NCI-H82 (cell line): Measurements from ENCODE around the gene ECHS1.

Experiments
- DNase-seq: peaks from one replicate; lab custom pipeline; 2025; lab: John Stamatoyannopoulos, UW

The ECHS1 gene

GRCh38 chr10:133341983-133342382, 31.2 kb downstream of the ECHS1 start:
- no peak for DNase-seq

- no peak for DNase-seq
Measured at GRCh38 chr10:133339708-133340380, 33.3 kb downstream of the ECHS1 start.

DNA sequence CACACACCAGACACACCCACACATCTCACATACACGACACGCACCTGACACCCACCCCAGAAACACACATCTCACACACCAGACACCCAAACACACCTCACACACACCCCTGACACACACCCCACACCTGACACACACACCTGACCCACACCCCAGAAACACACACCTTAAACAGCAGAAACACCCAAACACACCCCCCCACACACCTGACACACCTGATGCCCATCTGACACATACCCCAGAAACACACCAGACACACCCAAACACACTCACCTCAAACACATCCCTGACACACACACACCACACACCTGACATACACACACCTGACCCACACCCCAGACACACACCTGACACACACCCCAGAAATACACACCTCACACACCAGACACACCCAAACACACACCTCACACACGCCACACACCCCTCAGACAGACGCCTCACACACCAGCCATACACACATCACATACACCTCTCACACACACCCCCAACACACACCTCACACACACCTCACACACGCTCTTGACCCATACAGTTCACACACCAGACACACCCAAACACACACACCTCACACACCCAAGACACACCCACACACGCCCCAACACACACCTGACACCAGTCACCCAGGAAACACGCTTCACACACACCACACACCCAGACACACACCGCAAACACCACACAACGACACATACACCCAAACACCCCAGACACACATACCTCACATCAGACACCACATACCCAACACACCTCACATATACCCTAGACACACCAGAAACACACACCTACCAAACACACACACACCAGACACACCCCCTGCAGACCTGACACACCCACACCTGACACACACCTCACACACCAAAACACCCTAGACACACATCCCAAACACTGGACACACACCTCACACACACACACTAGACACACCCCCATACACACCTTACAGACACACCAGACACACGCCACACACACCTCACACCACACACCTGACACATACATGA, 34.8 kb downstream of the ECHS1 start:
- no peak for DNase-seq

GRCh38 chr10:133337370-133337725, 35.8 kb downstream of the ECHS1 start:
- DNase-seq = no peak

DNA sequence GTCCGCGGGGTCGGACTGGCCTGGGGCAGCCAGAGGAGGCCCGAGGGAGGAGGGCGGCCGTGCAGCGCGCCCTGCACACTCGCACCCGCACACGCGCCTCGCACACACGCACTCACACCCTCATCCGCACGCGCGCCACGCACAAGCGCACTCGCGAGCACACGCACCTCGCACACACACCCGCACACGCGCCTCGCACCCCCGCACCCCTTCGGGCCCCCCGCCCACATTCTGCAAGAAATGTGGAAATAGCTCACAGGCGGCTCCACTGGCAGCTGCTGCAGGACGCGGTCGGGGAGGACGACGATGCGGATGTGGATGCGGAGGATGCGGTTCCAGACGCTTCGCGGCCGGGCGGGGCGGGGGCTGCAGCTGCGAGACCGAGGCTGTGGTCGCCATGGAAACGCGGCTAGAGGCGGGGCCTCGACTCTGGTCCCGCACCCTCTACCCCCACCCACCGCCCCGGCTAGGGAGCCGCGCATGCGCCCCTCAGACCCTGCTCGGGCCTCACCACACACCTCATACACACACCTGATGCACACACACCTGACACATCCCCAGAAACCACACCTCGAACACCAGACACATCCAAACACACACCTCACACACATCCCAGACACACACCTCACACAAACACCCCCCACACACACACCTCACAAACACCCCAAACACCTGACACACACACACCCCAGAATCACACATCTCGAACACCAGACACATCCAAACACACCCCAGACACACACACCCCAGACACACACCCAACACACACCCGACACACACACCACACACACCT, 36.4 kb downstream of the ECHS1 start, which contains the start of gene CALY:
TSS of gene CALY (minus strand) at position 320 of the 793 bp plus-strand sequence. CDS start 7,907 bp downstream, outside the sequence.
- peak; percentile 46 for DNase-seq

GRCh38 chr10:133336118-133336576, 37.0 kb downstream of the ECHS1 start:
- no peak for DNase-seq

GRCh38 chr10:133335246-133336117, 37.7 kb downstream of the ECHS1 start:
- peak; percentile 48 for DNase-seq

DNA sequence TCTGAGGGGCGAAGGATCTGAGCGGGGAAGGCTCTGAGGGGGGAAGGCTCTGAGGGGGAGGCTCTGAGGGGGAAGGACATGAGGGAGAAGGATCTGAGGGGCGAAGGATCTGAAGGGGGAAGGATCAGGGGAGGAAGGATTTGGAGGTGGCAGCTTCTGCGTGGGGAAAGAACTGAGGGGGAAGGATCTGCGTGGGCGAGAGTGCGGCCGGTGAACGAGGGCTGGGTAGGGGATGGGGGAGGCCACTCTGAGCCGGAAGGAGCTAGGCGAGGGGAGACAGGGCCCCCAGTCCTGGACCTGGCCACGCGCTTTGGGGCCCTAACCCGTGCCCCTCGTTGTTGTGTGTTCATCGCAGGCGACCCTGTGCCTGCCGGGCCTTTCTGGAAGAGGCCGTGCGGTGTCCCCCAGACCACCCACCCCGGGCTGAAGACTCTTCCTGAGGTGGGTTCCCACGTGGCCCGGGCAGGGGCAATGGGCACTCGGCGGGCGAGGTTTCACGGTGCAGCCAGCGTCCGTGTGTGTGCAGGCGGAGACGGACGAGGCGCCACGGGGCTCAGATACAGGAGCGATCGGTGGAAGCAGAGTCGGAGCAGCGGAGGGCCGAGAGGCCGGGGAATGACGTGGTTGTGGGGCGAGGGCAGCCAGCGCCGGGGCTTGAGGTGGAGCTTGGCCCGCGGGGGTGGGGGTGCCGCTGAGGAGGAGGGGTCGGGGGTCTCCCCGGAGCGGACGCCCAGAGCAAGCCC, 38.5 kb downstream of the ECHS1 start:
- no peak for DNase-seq

DNA sequence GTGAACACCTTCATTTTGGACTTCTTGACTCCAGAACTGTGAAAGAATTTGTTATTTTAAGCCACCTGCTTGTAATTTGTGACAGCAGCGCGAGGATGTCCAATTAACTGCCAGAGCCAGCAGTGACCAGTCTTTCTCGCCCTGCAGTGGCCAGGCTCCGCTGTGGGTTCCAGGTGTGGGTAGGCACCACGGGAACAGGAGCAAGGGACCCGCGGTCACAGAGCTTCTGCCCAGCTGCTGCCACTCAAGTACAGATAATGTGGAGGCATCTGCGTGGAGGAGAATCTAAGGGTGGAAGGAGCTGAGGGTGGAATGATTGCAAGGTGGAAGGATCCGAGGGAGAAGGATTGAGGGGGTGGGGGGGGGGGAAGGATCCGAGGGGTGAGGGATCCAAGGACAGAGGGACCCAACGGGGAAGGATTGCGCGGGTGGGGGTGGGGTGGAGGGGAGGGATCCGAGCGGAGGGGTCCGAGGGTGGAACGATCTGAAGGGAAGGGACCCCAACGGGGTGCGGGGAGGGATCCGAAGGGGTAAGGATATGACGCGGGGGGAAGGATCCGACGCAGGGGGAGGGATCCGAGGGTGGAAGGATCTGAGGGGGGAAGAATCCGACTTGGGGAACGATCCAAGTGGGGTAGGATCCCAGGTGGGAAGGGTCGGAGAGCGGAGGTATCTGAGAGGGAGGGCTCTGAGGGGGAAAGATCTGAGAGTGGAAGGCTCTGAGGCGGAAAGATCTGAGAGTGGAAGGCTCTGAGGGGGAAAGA, 40.0 kb downstream of the ECHS1 start:
- DNase-seq = no peak

DNA sequence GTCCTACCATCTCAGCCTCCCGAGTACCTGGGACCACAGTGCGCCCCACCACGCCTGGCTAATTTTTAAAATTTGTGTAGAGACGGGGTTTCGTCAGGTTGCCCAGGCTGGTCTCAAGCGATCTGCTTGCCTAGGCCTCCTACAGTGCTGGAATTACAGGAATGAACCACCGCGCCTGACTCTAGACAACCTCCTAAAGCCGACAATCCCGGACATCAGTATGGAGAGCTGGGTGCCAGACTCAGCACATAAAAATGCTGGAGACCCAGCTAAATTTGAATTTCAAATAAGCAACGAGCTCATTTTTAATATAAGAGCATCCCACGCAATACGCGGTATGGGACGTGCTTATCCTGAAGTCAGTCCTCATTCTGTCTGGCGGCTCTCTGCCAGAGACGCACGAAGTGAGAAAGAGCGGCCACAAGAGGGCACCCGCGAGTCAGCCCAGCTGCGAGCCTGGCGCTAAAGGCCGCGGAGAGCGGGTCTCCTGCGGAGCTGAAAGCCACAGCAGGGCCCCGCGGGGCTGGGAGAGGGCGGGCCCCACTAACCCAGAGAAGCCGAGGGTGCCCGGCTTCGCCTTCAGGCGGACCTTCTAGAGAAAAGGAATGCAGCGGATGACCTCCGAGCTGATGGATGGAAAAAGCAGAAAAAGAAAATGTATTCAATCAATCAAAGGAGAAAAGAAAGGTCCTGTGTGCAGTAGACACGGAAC, 43.5 kb downstream of the ECHS1 start:
- peak; percentile 89 for DNase-seq

DNA sequence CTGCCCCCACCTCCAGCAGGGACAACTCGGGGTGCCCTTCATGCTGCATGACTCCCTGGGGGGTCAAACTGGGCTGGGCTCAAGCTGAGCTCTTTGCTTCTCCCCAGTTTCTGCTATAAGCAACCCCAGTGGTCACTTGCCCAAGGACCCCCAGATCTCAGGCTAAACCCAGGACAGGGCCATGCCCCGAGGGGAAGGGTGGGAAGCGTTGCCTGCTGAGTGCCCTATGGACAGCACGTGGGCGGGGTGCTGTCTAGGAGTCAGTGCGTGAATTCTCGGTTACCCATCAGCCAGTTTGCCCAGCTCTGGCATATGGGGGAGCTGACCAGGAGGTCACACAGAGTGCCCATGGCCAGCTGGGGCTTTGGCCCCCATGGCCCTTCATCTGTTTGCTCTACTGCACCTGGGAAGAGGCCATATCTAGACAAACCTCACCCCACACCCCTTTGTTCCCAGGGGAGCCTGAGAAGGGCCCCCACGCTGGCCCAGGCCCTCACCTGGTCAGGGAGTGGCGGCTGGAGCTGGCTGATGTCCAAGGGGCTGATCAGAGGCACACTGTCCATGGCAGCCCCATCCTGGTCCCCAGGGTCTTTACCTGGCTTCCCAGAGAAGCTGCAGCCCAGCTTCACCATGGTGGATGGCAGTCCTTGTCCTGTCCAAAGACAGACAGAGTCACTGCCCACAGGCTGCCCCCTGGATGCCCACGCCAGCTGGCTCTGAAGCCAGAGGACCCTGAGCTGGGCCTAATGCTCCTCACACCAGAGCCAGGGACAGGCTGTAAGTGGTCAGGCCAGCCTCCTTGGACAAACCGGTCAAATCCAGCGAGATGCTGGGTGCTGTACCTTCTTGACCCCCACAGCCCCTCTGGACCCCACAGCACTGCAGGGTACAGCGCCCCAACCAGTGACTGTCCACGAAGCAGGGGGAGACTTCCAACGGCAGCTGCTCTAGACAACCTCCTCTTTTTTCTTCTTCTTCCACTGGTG, 44.5 kb downstream of the ECHS1 start:
- DNase-seq = no peak

GRCh38 chr10:133327651-133328357, 45.4 kb downstream of the ECHS1 start:
- no peak for DNase-seq

GRCh38 chr10:133326745-133327650, 46.2 kb downstream of the ECHS1 start:
- no peak for DNase-seq

DNA sequence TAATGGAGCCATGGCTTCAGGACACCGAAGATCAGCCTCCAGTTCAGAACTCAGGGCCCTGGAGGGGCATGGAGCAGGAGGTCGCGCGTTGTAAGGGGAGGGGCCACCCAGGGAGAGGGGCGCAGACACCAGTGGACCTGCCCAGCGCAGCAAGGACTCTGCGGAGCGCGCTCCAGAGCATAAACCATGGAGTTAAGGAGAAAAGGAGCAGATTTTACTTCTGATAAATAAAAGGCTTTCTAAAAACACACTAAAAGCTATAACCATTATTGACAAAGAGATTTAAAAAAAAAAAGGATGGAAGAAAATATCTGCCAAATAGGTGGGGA, 47.0 kb downstream of the ECHS1 start:
- DNase-seq = no peak

GRCh38 chr10:133325440-133326222, 47.5 kb downstream of the ECHS1 start:
- DNase-seq = no peak
